Measurements from ENCODE around the gene ZFYVE26. TPM values are rescaled to one million over a fixed set of nuclear protein-coding genes. Genes with fewer than 3 reads are reported as not detected.

ZFYVE26 gene
- total RNA-seq, 1 donor from 2014 or later: 15.2 TPM

- Mint-ChIP-seq H3K36me3 (ENCODE audit: low read depth) (peaks cover 30% of the 10 kb centered on the region), H3K4me3 (no peak overlapping the region), H3K27ac (no peak overlapping the region), H3K27me3 (ENCODE audit: insufficient read depth) (no peaks in the 10 kb centered on the region), H3K9me3 (no peaks in the 10 kb centered on the region), H3K4me1 (ENCODE audit: low read depth) (no peaks in the 10 kb centered on the region)
- intact Hi-C loops (cut with micrococcal nuclease): no loop called here
- DNase-seq (ENCODE audit: low spot score): no peak
Measured at GRCh38 chr14:67798731-67799130, 17.7 kb downstream of the ZFYVE26 start.

DNA sequence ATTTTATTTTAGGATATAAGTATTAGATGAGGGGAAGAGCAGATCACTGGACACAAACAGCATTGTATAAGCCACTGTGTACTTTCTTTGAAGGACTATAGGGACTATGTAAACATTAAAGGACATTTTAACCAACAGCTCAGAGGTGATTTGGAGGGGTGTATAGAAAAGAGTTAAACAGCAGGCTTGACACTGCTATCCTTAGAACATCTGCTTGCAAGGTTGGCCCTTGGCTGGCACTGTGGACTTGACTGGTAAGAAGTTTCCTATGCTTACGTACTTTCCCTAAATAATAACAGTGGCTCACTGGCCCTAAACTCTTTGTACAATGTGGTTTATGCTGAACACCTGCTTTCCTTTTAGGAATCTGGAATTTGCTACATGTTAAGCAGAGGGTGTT is 28.7 kb downstream of the ZFYVE26 start:
- no peak for DNase-seq (ENCODE audit: low spot score)
- Mint-ChIP-seq H3K27me3 (ENCODE audit: insufficient read depth) (no peaks in the 10 kb centered on the region), H3K36me3 (ENCODE audit: low read depth) (peaks cover 51% of the 10 kb centered on the region), H3K27ac (no peak overlapping the region), H3K9me3 (no peaks in the 10 kb centered on the region), H3K4me3 (no peak overlapping the region), H3K4me1 (ENCODE audit: low read depth) (no peaks in the 10 kb centered on the region)
- intact Hi-C loops (cut with micrococcal nuclease): no loop called here

DNA sequence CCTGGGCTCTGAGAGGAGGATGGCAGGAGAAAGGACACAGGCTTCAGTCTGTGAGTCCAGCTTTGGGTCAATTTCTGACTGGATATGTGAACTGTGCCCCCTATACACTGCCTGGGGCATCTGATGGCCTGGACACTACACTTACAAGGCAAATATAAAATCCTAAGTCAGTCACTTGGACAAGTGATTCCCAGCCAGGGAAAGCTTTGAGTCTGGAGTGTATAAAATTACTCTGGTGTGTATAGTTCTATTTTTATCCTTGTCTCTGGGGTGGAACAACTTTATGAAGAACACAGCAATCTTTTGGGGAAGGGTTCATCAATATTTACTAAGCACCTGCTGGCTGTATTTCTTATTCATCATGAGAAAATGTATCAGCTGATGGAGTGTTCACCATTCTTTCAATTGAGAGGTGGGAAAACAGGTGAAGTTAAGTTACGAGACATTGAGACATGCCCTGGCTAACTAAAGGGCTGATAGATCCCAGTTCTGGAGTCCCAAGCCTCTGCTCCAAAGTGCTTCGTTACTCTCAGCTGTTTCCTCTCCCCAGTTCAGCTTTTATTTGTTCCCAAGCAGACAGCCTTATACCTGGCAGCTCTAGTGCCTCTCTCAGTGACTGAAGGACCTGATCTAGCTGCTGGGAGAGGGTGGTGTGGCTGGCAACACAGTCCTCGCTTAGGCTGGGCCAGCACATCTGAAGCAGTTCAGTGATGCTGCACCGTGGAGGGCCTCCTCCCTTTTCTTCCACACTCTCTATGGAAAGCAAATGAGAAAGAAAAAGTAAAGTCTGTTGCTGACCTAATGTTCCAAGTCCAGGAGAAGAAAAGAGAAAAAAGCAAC is 30.9 kb downstream of the ZFYVE26 start:
- intact Hi-C loops (cut with micrococcal nuclease): no loop called here
- Mint-ChIP-seq H3K27me3 (ENCODE audit: insufficient read depth) (no peaks in the 10 kb centered on the region), H3K9me3 (no peaks in the 10 kb centered on the region), H3K27ac (no peak overlapping the region), H3K36me3 (ENCODE audit: low read depth) (peaks cover 55% of the 10 kb centered on the region), H3K4me1 (ENCODE audit: low read depth) (no peaks in the 10 kb centered on the region), H3K4me3 (no peak overlapping the region)
- DNase-seq (ENCODE audit: low spot score): no peak

DNA sequence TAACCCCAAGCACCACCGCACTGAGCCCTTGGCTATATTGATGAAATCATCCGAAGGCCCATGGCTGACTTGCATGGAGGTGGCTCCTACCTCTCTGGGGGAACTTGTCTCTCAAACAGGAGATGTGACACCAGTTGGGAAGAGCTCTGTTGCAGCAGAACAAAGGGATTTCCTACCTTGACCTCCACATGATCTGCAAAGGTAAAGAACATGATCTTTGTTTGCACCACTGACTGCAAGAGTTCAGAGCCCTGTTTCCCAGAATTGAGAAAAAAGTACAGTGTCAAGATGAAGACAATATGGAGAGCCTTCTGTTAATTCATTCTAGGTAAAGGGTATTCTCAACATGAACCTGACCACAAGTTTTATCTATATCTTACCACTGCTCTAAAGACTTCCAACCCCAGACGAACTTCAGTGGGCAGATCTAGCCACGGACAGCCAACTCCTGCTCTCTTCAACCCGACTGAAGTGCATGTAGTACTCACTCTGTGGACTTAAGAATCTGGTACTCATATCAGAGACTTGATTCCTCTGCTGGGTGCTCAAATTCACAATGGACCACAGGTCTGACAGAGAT is 32.1 kb downstream of the ZFYVE26 start:
- DNase-seq (ENCODE audit: low spot score): no peak
- H3K27me3 Mint-ChIP-seq (ENCODE audit: insufficient read depth): no peaks in the 10 kb centered on the region
- H3K36me3 Mint-ChIP-seq (ENCODE audit: low read depth): peaks cover 48% of the 10 kb centered on the region
- H3K4me3 Mint-ChIP-seq: no peak overlapping the region
- H3K27ac Mint-ChIP-seq: no peak overlapping the region
- H3K4me1 Mint-ChIP-seq (ENCODE audit: low read depth): no peaks in the 10 kb centered on the region
- intact Hi-C loops (cut with micrococcal nuclease): no loop called here
- H3K9me3 Mint-ChIP-seq: no peaks in the 10 kb centered on the region

DNA sequence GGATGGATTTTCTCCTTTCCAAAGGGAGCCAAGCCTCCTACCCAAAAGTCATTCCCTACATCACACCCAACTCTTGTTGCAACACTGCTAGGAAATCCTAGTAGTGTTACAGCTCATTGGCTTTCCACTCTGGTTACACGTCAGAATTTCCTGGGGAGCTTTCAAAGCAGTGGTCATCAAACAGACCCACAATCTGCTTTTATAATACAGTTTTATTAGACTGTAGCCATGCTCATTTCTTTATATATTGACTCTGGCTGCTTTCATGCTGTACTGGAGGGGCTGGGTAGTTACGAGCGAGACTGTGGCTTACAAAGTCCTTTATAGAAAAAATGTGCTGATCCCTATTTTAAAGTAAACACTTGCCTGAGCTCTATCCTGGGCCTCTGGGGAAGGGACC is 34.3 kb downstream of the ZFYVE26 start:
- intact Hi-C loops (cut with micrococcal nuclease): no loop called here
- Mint-ChIP-seq H3K4me3 (no peak overlapping the region), H3K4me1 (ENCODE audit: low read depth) (no peaks in the 10 kb centered on the region), H3K27ac (no peak overlapping the region), H3K27me3 (ENCODE audit: insufficient read depth) (no peaks in the 10 kb centered on the region), H3K36me3 (ENCODE audit: low read depth) (peaks cover 42% of the 10 kb centered on the region), H3K9me3 (no peaks in the 10 kb centered on the region)
- DNase-seq (ENCODE audit: low spot score): no peak

DNA sequence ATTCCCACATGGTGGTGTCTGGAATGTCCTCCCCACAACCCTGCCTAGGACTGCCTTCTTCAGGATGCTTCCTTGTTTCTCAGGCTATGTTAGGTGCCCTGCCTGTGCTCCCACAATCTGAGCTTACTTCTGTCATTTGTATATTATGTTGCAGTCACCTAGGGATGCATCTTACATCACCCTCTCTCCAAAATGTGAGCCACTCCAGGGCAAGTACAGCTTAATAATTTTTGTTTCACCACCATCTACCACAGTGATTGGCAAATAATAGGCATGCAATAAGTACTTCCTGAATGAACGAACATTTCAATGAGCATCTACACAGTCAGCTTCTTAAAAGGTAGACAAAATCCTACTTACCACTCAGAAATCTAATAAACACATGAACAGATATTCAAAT is 37.6 kb downstream of the ZFYVE26 start:
- Mint-ChIP-seq H3K36me3 (ENCODE audit: low read depth) (peaks cover 26% of the 10 kb centered on the region), H3K9me3 (no peaks in the 10 kb centered on the region), H3K27me3 (ENCODE audit: insufficient read depth) (no peaks in the 10 kb centered on the region), H3K4me1 (ENCODE audit: low read depth) (no peaks in the 10 kb centered on the region), H3K4me3 (no peak overlapping the region), H3K27ac (no peak overlapping the region)
- intact Hi-C loops (cut with micrococcal nuclease): no loop called here
- DNase-seq (ENCODE audit: low spot score): no peak

GRCh38 chr14:67776653-67777322 is 39.6 kb downstream of the ZFYVE26 start:
- Mint-ChIP-seq H3K36me3 (ENCODE audit: low read depth) (peaks cover 25% of the 10 kb centered on the region), H3K27me3 (ENCODE audit: insufficient read depth) (no peaks in the 10 kb centered on the region), H3K9me3 (no peaks in the 10 kb centered on the region), H3K27ac (no peak overlapping the region), H3K4me3 (no peak overlapping the region), H3K4me1 (ENCODE audit: low read depth) (no peaks in the 10 kb centered on the region)
- intact Hi-C loops (cut with micrococcal nuclease): no loop called here
- DNase-seq (ENCODE audit: low spot score): no peak

DNA sequence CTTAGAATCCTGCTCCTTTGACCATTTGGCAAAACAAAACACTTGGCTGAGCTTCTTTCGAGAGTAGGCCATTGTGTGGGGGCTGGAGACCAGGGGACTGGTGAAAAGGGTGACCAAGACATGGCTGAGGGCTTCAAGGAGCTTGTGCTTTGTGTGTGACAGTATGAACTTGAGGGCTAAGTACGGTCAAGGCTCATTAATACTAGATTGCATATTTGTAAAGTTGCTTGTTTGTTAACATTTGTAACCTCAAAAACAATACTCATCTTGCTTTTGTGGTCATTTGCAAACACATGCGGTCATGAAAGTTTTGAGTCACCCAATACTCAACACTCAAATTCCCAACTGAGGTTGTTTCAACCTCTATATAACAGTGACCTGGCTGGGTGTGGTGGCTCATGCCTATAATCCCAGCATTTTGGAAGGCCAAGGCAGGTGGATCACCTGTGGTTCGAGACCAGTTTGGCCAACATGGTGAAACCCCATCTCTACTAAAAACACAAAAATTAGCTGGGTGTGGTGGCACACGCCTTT is 42.5 kb downstream of the ZFYVE26 start:
- H3K4me1 Mint-ChIP-seq (ENCODE audit: low read depth): no peaks in the 10 kb centered on the region
- H3K27ac Mint-ChIP-seq: no peak overlapping the region
- no peaks in the 10 kb centered on the region for H3K9me3 Mint-ChIP-seq
- intact Hi-C loops (cut with micrococcal nuclease): no loop called here
- no peak for DNase-seq (ENCODE audit: low spot score)
- no peak overlapping the region for H3K4me3 Mint-ChIP-seq
- peaks cover 38% of the 10 kb centered on the region for H3K36me3 Mint-ChIP-seq (ENCODE audit: low read depth)
- no peaks in the 10 kb centered on the region for H3K27me3 Mint-ChIP-seq (ENCODE audit: insufficient read depth)

GRCh38 chr14:67768219-67768618 is 48.2 kb downstream of the ZFYVE26 start:
- no peaks in the 10 kb centered on the region for H3K9me3 Mint-ChIP-seq
- no peak overlapping the region for H3K4me3 Mint-ChIP-seq
- intact Hi-C loops (cut with micrococcal nuclease): no loop called here
- no peak for DNase-seq (ENCODE audit: low spot score)
- H3K36me3 Mint-ChIP-seq (ENCODE audit: low read depth): peaks cover 41% of the 10 kb centered on the region
- H3K27me3 Mint-ChIP-seq (ENCODE audit: insufficient read depth): no peaks in the 10 kb centered on the region
- H3K4me1 Mint-ChIP-seq (ENCODE audit: low read depth): no peaks in the 10 kb centered on the region
- H3K27ac Mint-ChIP-seq: no peak overlapping the region

- intact Hi-C loops (cut with micrococcal nuclease): no loop called here
- no peaks in the 10 kb centered on the region for H3K27me3 Mint-ChIP-seq (ENCODE audit: insufficient read depth)
- no peaks in the 10 kb centered on the region for H3K4me1 Mint-ChIP-seq (ENCODE audit: low read depth)
- no peak overlapping the region for H3K4me3 Mint-ChIP-seq
- no peak for DNase-seq (ENCODE audit: low spot score)
- peaks cover 32% of the 10 kb centered on the region for H3K36me3 Mint-ChIP-seq (ENCODE audit: low read depth)
- no peak overlapping the region for H3K27ac Mint-ChIP-seq
- no peaks in the 10 kb centered on the region for H3K9me3 Mint-ChIP-seq
Measured at GRCh38 chr14:67766035-67766680, 50.2 kb downstream of the ZFYVE26 start.

- Mint-ChIP-seq H3K4me1 (ENCODE audit: low read depth) (no peaks in the 10 kb centered on the region), H3K4me3 (no peak overlapping the region), H3K9me3 (no peaks in the 10 kb centered on the region), H3K36me3 (ENCODE audit: low read depth) (peaks cover 34% of the 10 kb centered on the region), H3K27ac (no peak overlapping the region), H3K27me3 (ENCODE audit: insufficient read depth) (no peaks in the 10 kb centered on the region)
- no peak for DNase-seq (ENCODE audit: low spot score)
- intact Hi-C loops (cut with micrococcal nuclease): no loop called here
Measured at GRCh38 chr14:67765192-67765834, 51.1 kb downstream of the ZFYVE26 start.

GRCh38 chr14:67764496-67764895 is 51.9 kb downstream of the ZFYVE26 start:
- H3K4me3 Mint-ChIP-seq: no peak overlapping the region
- DNase-seq (ENCODE audit: low spot score): no peak
- intact Hi-C loops (cut with micrococcal nuclease): no loop called here
- H3K36me3 Mint-ChIP-seq (ENCODE audit: low read depth): peaks cover 31% of the 10 kb centered on the region
- H3K27ac Mint-ChIP-seq: no peak overlapping the region
- H3K27me3 Mint-ChIP-seq (ENCODE audit: insufficient read depth): no peaks in the 10 kb centered on the region
- H3K9me3 Mint-ChIP-seq: no peaks in the 10 kb centered on the region
- no peaks in the 10 kb centered on the region for H3K4me1 Mint-ChIP-seq (ENCODE audit: low read depth)

All from activated T-helper 1 cell treated with anti-CD3 and anti-CD28 coated beads, Interleukin-12 subunit alpha, Interleukin-12 subunit beta, Interleukin-2, Interleukin-4 antibody, amounts not matched to agents 30 ng/mL and 10 ng/mL and 1 ng/mL, durations not matched to agents 14 hours and 24 hours and 36 hours (primary cell).